CMK (cell line): ENCODE results near the gene STBD1.
"Not testable (repeated sequence)": the region's sequence is repeated elsewhere in the genome, so short reads cannot be mapped to it uniquely, and the experiment has no call there.

Source experiments
- DNase-seq: peaks from one replicate; pipeline ENCODE4 v3.0.0-alpha.2; 2010; ENCODE audit warnings: low read depth

Gene STBD1

DNA sequence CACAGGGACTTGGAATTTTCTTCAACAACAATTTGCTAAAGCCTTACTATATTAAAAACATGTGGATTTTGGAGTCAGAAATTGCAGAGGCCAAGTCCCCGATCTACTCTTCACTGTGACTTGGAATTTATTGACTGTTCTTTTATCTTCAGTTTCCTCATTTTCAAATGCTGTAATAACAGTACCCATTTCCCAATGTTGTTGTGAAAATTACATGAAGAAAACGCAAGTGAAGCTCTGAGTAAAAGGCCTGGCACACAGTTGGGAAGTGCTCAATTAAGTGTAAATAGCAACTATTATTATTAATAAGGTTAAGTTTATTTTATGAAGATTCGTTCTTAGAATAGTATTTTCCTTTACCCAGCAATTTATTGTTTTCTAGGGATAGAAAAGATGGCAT lies 15.7 kb downstream of the STBD1 start:
- DNase-seq, result no peak

DNA sequence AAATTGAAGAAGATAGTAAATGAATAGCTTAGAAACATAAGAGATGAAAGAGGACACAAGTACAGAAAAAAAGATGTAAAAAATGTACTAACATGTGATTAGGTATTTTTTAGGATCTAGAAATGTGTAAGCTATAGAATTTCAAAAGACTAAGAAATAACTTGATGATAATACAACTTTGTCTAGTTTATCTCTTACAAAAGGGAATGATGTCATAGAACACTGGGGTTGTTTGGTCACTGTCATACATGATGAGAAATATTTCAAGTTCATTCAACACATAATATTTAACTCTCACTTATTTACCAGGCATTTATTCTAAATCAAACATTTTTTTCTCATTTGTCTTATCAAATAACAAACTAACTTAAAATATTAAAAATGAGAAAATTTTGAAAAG lies 18.5 kb downstream of the STBD1 start:
- DNase-seq, result no peak

DNA sequence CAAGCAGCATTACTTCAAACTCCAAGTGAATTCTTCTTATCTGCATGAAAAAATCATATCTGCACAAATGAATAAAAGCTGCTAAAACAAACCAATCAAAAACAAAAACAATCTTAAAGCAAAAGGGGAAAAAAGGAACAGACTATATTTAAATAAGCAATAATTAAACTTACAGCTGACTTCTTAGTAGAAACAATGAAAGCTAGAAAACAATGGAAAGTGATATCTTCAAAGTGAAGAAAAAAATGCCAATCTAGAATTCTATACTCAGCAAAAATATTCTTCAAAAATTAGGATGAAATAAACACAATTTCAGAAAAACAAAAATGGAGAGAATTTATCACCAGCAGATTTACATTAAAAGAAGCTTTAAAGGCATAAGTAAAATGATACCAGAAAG lies 20.0 kb downstream of the STBD1 start:
- DNase-seq, result no peak

DNA sequence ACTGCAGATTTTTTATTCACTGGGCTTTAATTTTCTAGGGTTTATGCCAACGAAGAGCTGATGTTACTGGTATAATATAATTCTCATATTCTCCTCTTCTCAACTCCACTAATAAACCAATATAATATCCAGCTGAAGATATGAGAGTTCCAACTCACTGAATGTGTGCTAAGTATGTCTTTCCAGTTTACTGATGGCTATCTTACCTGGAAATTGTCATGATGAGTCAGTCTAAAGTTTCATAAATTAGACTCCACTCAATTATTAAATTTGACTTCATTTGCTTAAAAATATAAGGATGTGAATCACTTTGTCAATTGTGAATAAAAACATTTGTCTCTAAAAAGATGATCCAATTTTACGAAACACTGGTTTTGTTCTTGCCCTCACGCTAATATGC lies 28.4 kb downstream of the STBD1 start:
- DNase-seq, result no peak

DNA sequence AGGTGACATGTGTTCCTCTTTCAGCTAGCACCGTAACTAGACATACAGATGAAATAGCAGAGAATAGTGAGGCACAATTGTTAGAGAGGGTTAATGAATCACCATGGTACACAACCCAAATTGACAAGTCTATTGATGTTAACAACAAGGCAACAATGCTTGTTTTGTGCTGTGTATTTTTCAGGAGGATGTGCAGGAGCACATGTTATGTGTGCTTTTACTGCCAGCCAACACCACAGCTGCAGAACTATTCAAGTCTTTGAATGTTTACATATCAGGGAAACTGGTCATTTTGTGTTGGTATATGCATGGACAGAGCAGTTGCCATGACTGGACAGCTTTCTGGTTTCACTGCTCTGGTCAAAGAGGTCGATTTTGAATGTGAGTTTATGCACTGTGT lies 32.8 kb downstream of the STBD1 start:
- DNase-seq, result no peak

DNA sequence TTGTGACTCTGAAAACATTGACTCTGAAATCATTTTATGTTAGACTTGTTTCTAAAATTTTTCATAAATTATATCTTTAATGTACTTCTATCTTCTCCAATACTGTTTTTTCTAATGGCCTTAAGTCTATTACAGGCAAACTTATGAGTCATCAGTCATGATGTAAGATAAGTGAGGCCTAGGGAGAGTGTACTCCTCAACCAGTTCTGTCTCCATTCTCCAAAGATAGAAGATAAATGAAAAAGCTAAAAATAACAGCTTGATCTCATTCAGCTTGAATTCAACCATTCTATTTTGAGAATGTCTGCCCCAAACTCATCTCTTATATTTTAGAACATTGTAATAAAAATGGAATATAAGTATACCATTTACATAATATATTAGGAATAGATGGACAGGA lies 34.5 kb downstream of the STBD1 start:
- DNase-seq, result no peak

DNA sequence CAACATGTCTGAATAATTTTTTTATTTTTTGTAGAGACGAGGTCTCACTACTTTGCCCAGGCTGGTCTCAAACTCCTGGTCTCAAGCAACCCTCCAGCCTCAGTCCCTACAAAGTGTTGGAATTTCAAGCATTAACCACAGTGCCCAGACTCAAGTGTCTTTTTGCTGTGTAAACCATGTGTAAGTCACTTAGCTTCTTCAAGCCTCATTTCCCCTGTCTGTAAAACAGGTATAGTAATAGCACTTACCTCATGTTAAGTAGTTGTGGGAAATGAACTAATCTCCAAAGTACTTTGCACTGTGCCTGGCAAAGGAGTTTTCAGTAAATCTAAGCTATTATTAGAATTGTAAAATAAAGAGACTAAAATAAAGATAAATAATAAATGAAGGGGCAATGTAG lies 35.7 kb downstream of the STBD1 start:
- DNase-seq, result no peak

DNA sequence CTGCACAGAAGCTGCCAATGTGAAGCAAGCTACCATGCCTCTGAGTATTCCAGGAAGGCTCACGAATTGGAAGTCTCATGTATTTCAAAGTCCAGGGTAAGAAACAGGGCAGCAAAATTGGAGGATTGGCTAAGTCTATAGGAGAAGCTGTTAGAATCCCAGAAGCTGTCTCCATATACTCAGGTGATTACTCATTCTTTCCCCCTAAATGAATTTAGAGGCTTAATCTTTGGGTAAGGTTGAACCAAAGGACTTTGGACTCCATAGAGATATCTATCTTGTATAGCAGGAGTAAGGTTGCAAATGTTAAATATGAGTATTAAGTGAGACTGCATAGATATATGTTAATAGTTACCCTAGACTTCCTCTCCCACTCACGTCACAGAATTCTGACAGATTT lies 36.3 kb downstream of the STBD1 start:
- no peak for DNase-seq

DNA sequence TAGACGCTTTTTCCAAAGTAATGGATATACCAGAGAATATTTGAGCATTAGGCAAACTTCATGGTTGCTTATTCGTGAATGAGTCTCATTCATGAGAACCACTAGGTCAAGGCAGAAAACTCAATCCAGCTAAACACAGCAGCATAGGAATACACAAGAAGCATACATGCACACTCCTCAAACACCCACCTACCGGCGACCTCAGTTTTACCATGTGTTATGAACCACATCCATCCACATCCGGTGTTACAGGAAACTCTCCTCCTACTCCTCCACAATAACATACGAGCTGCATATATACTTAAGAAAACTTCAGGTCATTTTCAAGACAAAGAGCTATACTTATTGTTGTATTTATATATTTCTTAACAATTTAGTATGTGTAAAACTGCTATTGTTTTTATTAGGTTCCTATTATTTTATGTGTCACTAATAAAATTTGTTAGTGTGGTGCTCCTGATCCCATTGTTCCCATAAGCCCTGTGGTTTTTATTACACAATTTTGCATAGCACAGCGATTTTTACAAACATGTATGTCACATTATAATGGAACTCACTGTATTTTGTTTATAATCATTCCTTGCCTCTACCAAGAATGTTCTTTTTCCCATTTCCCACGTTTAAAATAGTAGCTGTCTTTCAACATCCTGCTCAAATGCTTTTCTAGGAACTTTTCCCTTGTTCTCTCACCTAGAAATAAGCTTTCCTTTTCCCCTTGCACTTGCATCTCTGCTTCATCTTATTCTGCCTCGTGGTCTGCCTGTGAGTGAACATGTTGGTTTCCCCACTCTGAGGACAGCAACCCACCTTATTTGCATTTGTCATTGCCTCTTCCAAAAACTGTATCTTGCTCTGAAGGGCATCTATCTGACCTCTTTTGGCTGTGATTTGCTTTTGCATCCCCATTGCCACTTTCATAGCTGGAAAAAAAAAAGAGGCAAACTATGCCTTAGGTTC lies 48.3 kb downstream of the STBD1 start:
- DNase-seq, result peak; percentile 33

DNA sequence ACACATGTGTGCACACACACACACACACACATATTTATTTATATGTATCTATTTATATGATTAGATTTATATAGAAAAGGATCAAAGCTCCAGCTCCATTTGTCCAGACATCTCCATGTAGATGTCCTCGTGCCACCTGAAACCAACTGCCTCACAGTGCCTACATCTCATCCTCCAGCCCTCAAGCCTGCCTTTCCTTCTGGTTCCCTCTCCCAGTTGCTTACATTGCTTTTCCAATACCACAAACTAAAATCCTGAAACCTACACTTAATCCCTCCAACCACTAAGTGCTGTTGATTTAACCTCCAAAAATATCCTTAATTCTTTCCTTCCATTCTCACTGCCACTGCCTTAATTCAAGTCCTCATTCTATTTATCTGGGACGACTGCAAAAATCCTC lies 51.4 kb downstream of the STBD1 start:
- no peak for DNase-seq

DNA sequence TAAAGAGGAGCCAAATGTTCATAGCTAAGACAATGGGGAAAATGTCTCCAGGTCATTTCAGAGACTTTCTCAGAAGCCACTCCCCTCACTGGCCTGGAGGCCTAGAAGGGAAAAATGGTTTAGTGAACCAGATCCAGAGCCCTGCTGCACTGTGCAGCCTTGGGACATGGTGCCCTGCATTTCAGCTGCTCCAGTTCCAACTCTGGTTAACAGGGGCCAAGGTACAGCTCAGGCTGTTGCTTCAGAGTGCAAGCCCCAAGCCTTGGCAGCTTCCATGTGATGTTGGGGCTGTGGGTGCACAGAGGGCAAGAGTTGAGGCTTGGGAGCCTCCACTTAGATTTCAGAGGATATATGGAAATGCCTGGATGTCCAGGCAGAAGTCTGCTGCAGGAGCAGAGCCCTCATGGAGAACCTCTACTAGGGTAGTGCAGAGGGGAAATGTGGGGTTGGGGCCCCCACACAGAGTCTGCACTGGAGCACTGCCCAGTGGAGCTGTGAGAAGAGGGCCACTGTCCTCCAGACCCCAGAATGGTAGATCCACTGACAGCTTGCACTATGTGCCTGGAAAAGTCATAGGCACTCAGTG lies 53.4 kb downstream of the STBD1 start:
- DNase-seq, result not testable (repeated sequence)
